ENCODE data around the gene ELK3. TPM values are rescaled to one million over a fixed set of nuclear protein-coding genes. Genes with fewer than 3 reads are reported as not detected.

ELK3 gene
- total RNA-seq, 1 donor from 2014 or later, result 29.1 TPM

DNA sequence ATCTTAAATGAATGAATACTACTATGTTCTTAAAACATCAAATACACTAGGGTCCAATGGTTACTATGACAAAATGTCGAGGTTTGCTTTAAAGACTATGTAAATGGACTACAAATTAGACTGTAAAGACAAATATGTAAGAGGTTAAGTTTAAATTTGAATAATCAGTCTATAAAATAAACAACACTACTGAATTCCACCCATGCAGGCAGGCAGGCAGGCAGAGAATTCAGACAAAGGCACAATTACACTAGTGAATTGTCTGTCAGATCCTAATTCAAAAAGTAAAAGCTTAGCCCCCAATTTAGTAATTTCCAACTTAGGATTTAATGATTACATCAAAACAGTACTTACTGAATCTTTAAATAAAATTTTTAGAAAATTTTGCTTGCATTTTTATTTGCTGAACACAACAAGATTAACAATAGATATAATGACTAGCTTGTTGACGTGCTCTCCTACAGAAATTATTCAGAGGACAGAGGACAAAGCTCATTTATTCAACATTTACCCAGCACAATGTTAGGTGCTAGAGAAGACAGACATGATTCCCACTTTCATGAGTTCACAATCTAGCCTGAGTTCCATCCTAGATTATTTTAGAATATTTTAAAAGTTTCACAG lies 108.6 kb downstream of the ELK3 start:
- Histone ChIP-seq H3K4me1 (no peaks in the 10 kb centered on the region), H3K4me3 (no peak overlapping the region), H3K9me3 (no peaks in the 10 kb centered on the region), H3K27me3 (ENCODE audit: low read depth) (no peaks in the 10 kb centered on the region), H3K36me3 (peaks cover 24% of the 10 kb centered on the region), H3K27ac (no peak overlapping the region)
- DNase-seq, result no peak
- TF ChIP-seq CTCF (IDR thresholded peaks at IDR 0.05), result no peak
- intact Hi-C loops (cut with DNase I), result no loop called here
- ATAC-seq, result no peak

DNA sequence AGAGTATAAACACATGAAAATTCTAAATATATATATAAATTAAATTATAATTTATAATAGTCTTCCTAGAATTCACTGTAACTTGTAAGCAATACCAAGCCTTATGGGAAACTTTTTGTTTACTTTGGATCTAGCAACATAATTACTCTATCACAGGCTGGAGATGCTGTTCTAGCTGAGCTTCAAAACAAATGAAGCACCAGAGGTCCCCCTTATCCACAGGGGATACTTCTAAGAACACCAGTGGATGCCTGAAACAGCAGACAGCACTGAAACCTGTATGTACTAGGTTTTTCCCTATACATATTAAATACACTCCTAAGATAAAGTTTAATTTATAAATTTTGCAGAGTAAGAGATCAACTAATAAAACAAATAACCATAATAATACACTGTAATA lies 109.5 kb downstream of the ELK3 start:
- Histone ChIP-seq H3K27me3 (ENCODE audit: low read depth) (no peaks in the 10 kb centered on the region), H3K4me1 (no peaks in the 10 kb centered on the region), H3K36me3 (peaks cover 19% of the 10 kb centered on the region), H3K9me3 (no peaks in the 10 kb centered on the region), H3K4me3 (no peak overlapping the region), H3K27ac (no peak overlapping the region)
- ATAC-seq (no peak), DNase-seq (no peak)
- TF ChIP-seq CTCF (IDR thresholded peaks at IDR 0.05), result no peak
- intact Hi-C loops (cut with DNase I), result no loop called here

DNA sequence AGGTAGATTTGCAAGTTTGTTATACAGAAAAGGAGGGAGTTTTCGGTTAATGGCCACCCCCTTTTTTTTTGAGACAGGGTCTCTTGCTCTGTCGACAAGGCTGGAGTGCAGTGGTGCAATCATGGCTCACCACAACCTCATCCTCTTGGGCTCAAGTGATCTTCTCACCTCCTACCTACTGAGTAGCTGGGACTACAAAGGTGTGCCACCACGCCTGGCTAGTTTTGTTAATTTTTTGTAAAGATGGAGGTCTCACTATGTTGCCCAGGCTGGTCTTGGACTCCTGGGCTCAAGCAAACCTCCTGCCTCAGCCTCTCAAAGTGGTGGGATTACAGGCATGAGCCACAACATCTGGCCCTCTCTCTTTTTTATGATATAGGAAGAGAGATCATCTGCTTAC lies 111.5 kb downstream of the ELK3 start:
- Histone ChIP-seq H3K4me1 (no peaks in the 10 kb centered on the region), H3K27ac (no peak overlapping the region), H3K27me3 (ENCODE audit: low read depth) (no peaks in the 10 kb centered on the region), H3K4me3 (no peak overlapping the region), H3K36me3 (peaks cover 7% of the 10 kb centered on the region), H3K9me3 (no peaks in the 10 kb centered on the region)
- DNase-seq (no peak), ATAC-seq (no peak)
- TF ChIP-seq CTCF (IDR thresholded peaks at IDR 0.05), result no peak
- intact Hi-C loops (cut with DNase I), result no loop called here

GRCh38 chr12:96308881-96309280 lies 114.7 kb downstream of the ELK3 start:
- DNase-seq (no peak), ATAC-seq (no peak)
- Histone ChIP-seq H3K9me3 (no peaks in the 10 kb centered on the region), H3K27me3 (ENCODE audit: low read depth) (no peaks in the 10 kb centered on the region), H3K27ac (no peak overlapping the region), H3K4me1 (no peaks in the 10 kb centered on the region), H3K4me3 (no peak overlapping the region), H3K36me3 (peaks cover 25% of the 10 kb centered on the region)
- intact Hi-C loops (cut with DNase I), result no loop called here
- no peak for TF ChIP-seq CTCF (IDR thresholded peaks at IDR 0.05)

DNA sequence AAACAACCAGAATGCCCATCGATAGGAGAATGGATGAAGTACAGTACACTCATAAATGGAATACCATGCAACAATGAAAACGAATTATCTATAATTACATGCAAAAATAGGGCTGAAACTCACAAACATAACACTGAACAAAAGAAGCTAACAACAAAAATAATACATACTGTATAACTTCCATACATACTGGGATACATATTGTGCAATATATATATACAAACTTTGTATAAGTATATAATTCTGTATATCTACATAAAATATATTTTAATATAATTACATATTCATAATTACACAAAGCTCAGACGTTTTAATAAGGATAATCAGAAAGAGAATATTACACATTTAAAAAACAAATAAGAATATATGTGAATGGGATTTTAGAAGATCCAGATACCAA lies 115.9 kb downstream of the ELK3 start:
- Histone ChIP-seq H3K27ac (no peak overlapping the region), H3K36me3 (peaks cover 25% of the 10 kb centered on the region), H3K4me3 (no peak overlapping the region), H3K4me1 (no peaks in the 10 kb centered on the region), H3K9me3 (no peaks in the 10 kb centered on the region), H3K27me3 (ENCODE audit: low read depth) (no peaks in the 10 kb centered on the region)
- intact Hi-C loops (cut with DNase I), result no loop called here
- ATAC-seq, result no peak
- no peak for TF ChIP-seq CTCF (IDR thresholded peaks at IDR 0.05)
- DNase-seq, result no peak

Measured in lower lobe of right lung (tissue), 2 donors.